ENCODE data around the gene NRCAM. TPM values are rescaled to one million over a fixed set of nuclear protein-coding genes. Genes with fewer than 3 reads are reported as not detected.

NRCAM gene
- total and polyA plus RNA-seq, 4 donors: 0.17 to 3.2 (median 0.64) TPM

GRCh38 chr7:108430664-108431063, 25.6 kb downstream of the NRCAM start:
- DNase-seq (ENCODE audit: low spot score): no peak
- no peak overlapping the region for H3K27ac ChIP-seq (ENCODE audit: low read depth in 1 of 2, low read length in 2 of 2)
- H3K36me3 ChIP-seq (ENCODE audit: control insufficient read depth in 4 of 4, insufficient read depth in 3 of 4, low read depth in 1 of 4, low read length in 3 of 4): no peaks in the 10 kb centered on the region
- H3K9me3 ChIP-seq (ENCODE audit: control insufficient read depth in 4 of 4, low read length in 3 of 4): no peaks in the 10 kb centered on the region
- WGBS: 47% methylated on average over 1 of the region's 1 CpG
- TF ChIP-seq REST (IDR thresholded peaks at IDR 0.05): no peak
- no peak for TF ChIP-seq CTCF (IDR thresholded peaks at IDR 0.05; ENCODE audit: low read depth, low read length, missing input control)
- TF ChIP-seq FOXA2 (IDR thresholded peaks at IDR 0.05): no peak
- TF ChIP-seq NR2F2 (IDR thresholded peaks at IDR 0.05): no peak
- no peak for TF ChIP-seq JUND (IDR thresholded peaks at IDR 0.05)
- TF ChIP-seq EGR1 (IDR thresholded peaks at IDR 0.05; ENCODE audit: low read depth in 2 of 2): no peak
- no peak for TF ChIP-seq ZBTB33 (IDR thresholded peaks at IDR 0.05)
- no peak overlapping the region for H3K4me3 ChIP-seq (ENCODE audit: low read depth in 1 of 3, low read length in 3 of 3)
- H3K4me1 ChIP-seq (ENCODE audit: control insufficient read depth in 4 of 4, insufficient read depth in 4 of 4, low read length in 3 of 4): no peaks in the 10 kb centered on the region
- H3K27me3 ChIP-seq (ENCODE audit: control insufficient read depth in 4 of 4, insufficient read depth in 4 of 4, low read length in 3 of 4): no peaks in the 10 kb centered on the region
- no peak overlapping the region for H3K9ac ChIP-seq (ENCODE audit: low read depth in 1 of 2, low read length in 2 of 2)

- Histone ChIP-seq H3K9ac (ENCODE audit: low read depth in 1 of 2, low read length in 2 of 2) (no peak overlapping the region), H3K27ac (ENCODE audit: low read depth in 1 of 2, low read length in 2 of 2) (no peak overlapping the region), H3K9me3 (ENCODE audit: control insufficient read depth in 4 of 4, low read length in 3 of 4) (no peaks in the 10 kb centered on the region), H3K36me3 (ENCODE audit: control insufficient read depth in 4 of 4, insufficient read depth in 3 of 4, low read depth in 1 of 4, low read length in 3 of 4) (no peaks in the 10 kb centered on the region), H3K27me3 (ENCODE audit: control insufficient read depth in 4 of 4, insufficient read depth in 4 of 4, low read length in 3 of 4) (peaks cover 0 to 8% (median 0%) of the 10 kb centered on the region in 4 donors), H3K4me3 (ENCODE audit: low read depth in 1 of 3, low read length in 3 of 3) (no peak overlapping the region), H3K4me1 (ENCODE audit: control insufficient read depth in 4 of 4, insufficient read depth in 4 of 4, low read length in 3 of 4) (no peaks in the 10 kb centered on the region)
- no peak for TF ChIP-seq JUND (IDR thresholded peaks at IDR 0.05)
- TF ChIP-seq HNF4G (IDR thresholded peaks at IDR 0.05): no peak
- no peak for TF ChIP-seq FOXA1 (IDR thresholded peaks at IDR 0.05)
- no peak for TF ChIP-seq GABPA (IDR thresholded peaks at IDR 0.05 in 1 of 2, conservative IDR thresholded peaks at IDR 0.05 in 1 of 2)
- no peak for TF ChIP-seq EGR1 (IDR thresholded peaks at IDR 0.05; ENCODE audit: low read depth in 2 of 2)
- no peak for TF ChIP-seq RAD21 (IDR thresholded peaks at IDR 0.05)
- no peak for TF ChIP-seq ATF3 (IDR thresholded peaks at IDR 0.05)
- TF ChIP-seq REST (IDR thresholded peaks at IDR 0.05): no peak
- no peak for TF ChIP-seq SP1 (IDR thresholded peaks at IDR 0.05)
- no peak for TF ChIP-seq FOXA2 (IDR thresholded peaks at IDR 0.05)
- no peak for TF ChIP-seq ZBTB33 (IDR thresholded peaks at IDR 0.05)
- no peak for TF ChIP-seq MAX (IDR thresholded peaks at IDR 0.05)
- no peak for TF ChIP-seq RXRA (IDR thresholded peaks at IDR 0.05)
- no peak for TF ChIP-seq YY1 (IDR thresholded peaks at IDR 0.05)
- no peak for TF ChIP-seq TAF1 (conservative IDR thresholded peaks at IDR 0.05)
- TF ChIP-seq NR2F2 (IDR thresholded peaks at IDR 0.05): no peak
- DNase-seq (ENCODE audit: low spot score): no peak
- WGBS: 45% methylated on average over 1 of the region's 1 CpG
These were observed 28.5 kb downstream of the NRCAM start for GRCh38 chr7:108427766-108428165.

All from liver (tissue), 9 donors.